ENCODE results near the gene POLRMT.

POLRMT gene

GRCh38 chr19:648904-649801 lies 15.8 kb upstream of the POLRMT start:
- in situ Hi-C loops (cut with MboI; ENCODE audit: low sequenced_read_pairs): no loop called here

GRCh38 chr19:648305-648704 lies 15.0 kb upstream of the POLRMT start:
- in situ Hi-C loops (cut with MboI; ENCODE audit: low sequenced_read_pairs): no loop called here

DNA sequence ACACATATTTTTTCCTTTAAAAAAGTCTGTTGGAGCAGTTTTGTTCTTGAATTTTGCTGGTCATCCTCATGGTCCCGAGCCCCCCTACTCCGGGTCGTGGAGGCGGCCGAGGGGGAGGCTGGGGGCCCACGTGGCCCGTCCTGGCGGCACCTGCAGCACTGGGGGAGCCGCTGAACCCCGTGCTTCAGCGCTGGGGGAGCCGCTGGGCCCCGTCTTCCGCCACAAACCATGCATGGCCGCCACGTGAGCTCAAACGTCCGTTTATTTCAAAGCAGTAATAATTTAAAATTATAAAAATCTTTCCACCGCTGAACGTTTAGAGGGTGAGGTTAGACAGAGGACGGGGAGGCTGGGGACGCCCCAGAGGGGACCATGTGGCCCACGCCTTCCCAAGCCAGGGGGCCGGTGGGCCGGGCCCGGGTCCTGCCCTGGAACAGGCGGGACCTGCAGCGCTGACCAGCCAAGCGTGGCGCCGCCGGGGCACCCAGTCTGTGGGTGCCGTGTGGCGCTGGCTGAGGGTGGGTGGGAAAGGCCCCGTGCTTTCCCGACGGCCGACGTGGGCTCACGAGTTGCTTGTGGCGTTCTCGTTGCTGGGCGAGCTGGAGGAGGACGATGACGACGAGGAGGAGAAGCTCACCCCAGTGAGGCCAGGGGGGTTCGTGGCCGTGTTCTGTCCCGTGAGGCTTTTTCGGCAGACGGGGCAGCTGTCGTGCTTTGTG lies 14.4 kb upstream of the POLRMT start:
- in situ Hi-C loops (cut with MboI; ENCODE audit: low sequenced_read_pairs): no loop called here

DNA sequence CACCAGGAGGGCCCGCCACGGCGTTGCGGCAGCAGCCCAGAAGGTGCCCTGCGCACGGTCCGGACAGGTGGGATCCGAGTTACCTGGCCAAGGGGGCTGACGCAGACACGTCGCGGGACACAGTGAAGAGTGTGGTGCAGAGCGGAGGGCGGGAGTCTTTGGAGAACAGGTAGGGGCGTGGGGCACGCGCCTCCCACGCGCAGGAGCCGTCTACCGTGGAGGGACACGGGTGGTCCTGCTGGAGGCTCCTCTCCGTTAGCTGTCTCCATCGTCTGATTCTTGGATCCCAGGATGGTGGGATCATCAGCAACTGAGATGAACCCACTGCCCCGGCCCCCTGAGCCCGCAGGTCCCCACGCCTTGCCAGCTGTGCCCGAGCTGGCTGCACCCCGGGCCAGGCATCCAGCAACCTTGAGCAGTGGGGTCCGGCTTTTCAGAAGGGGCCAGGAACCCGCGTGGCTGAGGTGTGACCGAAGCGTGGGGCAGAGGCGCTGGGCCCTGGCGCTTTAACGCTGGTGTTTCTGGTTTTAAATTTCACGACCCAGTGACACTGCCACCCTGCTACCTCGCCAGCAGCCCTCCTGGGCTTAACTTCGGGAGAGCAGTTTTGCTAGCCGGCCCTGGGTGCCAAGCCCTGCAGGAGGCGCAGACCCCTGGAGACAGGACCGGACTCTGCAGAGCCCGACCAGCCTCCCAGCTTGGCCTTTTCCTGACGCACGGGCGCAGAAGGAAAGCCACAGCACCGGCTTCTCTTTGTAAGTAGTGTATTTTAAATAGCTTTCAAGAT lies 13.6 kb upstream of the POLRMT start:
- in situ Hi-C loops (cut with MboI; ENCODE audit: low sequenced_read_pairs): no loop called here

DNA sequence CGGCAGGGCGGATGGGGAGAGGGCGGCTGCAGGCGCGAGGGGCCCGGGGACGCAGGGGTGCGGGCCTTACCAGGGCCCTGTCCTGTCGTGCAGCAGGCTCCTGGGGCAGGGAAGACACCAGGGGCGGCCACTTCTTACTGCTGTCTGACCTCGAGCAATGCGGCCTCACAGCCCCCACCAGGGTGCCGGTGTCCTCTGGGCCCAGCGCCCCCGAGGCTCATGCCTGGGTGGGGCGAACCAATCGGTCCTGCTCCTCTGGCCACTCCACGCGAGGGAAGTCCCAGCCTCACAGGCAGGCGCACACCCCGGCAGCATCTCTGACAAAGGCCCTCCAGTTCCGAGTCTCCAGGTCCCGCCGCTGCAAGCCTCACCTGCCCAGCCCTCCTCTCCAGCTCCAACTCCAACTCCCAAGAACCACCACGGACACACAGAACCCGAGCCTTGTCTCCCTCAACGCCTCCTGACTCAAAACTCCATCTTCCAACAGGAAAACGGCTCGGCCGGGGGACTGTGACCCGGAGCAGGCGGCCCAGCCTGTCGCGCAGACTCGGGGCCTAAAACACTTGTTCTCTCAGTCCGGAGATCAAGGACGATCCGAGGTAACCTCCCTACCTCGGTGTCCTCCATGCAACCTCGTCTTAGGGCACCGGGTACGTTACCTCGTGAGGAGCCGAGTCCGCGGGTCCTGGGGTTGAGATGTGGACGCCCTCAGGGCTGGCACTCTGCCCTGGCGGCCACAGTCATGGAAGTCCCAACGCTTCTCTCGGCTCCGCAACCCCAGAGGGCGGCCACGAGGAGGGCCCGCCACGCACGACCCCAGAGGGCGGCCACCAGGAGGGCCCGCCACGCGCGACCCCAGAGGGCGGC lies 12.8 kb upstream of the POLRMT start:
- in situ Hi-C loops (cut with MboI; ENCODE audit: low sequenced_read_pairs): no loop called here

DNA sequence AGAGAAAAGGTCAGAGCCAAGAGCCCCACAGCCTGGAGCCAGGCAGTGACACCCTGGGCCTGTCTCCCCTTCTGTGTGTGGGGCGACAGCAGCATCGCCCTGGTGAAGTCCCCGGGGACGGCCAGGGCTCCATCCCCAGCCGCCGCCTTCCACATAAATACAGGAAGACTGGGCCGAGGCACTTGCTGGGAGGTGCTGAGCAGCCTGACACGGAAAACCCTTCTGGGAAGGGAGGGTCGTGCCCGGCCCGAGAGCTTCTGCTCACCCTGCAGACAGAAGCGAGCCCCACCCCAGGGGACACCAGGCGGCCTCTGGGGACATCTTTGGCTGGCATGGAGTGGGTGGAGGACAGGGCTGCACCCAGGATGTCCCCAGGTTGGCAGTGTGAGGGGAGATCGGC lies 11.5 kb upstream of the POLRMT start:
- in situ Hi-C loops (cut with MboI; ENCODE audit: low sequenced_read_pairs): no loop called here

DNA sequence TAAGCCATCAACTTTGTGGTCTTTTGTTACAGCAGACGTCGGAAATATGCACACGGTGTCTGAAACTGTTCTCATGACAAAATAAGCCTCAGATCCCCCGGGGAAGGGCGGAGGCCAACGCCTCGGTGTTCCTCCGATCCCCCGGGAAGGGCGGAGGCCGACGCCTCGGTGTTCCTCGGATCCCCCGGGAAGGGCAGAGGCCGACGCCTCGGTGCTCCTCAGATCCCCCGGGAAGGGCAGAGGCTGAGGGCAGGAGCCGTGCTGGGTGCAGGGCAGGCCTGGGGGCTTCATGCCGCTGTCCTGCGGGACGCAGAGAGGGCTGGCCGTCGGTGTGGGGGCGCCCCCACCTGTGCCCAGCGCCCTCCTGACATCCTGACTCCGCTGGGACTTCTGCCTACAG lies 11.0 kb upstream of the POLRMT start:
- in situ Hi-C loops (cut with MboI; ENCODE audit: low sequenced_read_pairs): no loop called here

GRCh38 chr19:643736-644135 lies 10.4 kb upstream of the POLRMT start:
- in situ Hi-C loops (cut with MboI; ENCODE audit: low sequenced_read_pairs): no loop called here

GRCh38 chr19:642767-643727 lies 9.7 kb upstream of the POLRMT start:
- in situ Hi-C loops (cut with MboI; ENCODE audit: low sequenced_read_pairs): no loop called here

DNA sequence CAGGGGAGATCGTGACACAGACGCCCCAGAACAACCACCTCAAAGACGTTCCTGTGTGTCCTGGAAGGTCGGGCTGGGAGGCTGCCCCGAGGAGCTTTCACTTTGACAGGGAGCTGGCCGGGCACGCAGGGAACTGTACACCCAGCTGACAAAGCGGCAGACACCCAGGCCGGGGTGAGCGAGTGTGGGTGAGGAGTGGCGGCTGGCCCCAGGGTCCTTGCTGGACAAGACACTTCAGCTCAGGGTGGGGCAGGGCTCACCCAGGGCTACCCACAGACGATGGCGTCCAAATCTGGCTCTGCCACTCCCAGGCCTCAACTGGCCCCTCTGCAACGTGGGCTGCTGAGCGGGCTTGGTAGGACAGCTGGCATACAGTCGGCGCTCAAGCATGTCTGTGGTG lies 8.4 kb upstream of the POLRMT start:
- in situ Hi-C loops (cut with MboI; ENCODE audit: low sequenced_read_pairs): no loop called here

DNA sequence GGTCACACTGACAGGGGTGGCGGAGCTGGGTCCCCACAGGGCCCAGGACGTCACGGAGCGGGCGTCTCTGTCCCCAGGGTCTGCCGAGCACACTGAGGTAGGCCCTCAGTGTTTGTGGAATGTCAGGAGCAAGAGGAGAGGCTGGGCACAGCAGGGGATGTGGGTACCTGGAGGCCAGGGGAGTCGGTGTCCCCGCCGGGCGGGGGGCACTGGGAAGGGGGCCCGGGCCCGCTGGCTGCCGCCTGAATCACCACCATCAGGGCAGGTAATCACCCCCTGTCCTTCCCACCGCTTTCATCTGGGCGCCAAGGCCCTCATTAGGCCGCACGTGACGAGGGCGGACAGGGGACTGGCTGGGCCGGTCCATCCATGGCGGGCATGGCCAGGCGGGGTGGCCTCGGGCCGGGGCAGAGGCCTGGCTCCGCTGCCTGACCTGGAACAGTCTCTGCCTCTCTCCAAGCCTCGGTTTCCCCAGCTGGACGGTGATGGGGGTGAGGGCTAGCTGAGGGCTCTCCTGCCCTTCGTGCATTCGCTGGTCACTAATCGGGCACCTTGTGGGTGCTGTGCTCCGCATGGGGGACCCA lies 7.4 kb upstream of the POLRMT start:
- in situ Hi-C loops (cut with MboI; ENCODE audit: low sequenced_read_pairs): no loop called here

- in situ Hi-C loops (cut with MboI; ENCODE audit: low sequenced_read_pairs): no loop called here
Observed at GRCh38 chr19:640161-640558, 6.8 kb upstream of the POLRMT start.

- in situ Hi-C loops (cut with MboI; ENCODE audit: low sequenced_read_pairs): no loop called here
Observed at GRCh38 chr19:639253-640160, 6.2 kb upstream of the POLRMT start, which contains the start of gene FGF22. FGF22 (plus strand) TSS chr19:639879; CDS start chr19:639926, 47 bp downstream.

DNA sequence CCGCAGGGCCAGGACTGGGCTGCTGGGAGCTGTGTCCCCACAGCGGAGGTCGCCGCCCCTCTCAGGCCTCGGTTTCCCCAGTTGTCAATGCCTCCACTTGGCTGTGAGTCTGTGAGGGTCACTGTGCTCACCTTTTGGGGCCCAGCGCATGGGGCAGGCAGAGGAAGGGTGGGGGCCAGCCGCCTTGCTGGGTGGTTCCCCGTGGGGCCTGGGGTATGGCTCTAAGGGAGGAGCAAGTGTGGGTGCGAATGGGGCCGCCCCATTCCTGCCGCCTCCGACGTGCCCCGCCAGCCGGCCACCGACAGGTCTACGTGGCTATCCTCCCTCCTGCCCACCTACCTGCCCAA lies 5.5 kb upstream of the POLRMT start:
- in situ Hi-C loops (cut with MboI; ENCODE audit: low sequenced_read_pairs): no loop called here

GRCh38 chr19:634975-635652 lies 1.8 kb upstream of the POLRMT start:
- in situ Hi-C loops (cut with MboI; ENCODE audit: low sequenced_read_pairs): no loop called here

DNA sequence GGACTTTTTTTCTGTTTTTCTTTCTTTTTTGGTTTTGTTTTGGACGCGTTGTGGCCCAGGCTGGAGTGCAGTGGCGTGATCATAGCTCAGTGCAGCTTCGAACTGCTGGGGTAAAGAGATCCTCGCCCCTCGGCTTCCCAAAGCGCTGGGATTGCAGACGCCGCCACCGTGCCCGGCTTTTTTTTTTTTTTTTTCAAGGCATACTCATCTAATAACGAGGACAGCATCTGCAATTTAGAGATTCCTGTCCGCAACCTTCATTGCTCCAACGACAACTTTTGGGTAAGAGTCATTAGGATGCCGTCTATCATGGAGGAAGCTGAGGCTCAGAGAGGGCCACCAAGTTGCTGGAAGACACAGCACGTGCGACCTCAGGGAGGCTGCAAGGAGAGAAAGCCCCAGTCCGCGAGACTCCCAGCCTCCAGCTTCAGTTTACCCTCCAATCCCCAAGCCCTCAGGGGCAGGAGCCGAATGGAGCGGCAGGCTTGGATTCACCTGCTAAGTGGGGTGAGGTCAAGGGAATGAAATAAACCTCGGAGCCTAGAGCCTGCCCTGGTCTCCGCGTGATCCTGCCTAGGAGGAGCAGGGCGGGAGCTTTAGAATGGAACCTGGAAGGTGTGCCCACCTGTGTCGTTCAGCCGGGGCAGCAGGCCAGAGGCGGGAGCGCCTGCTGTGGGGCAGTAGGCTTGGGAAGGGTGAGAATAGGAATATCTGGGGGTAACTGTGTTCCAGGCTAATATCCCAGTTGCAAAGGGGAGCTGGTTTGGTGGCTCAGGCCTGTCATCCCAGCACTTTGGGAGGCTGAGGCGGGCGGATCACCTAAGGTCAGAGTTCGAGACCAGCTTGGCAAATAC lies 676 bp upstream of the POLRMT start:
- in situ Hi-C loops (cut with MboI; ENCODE audit: low sequenced_read_pairs): no loop called here

Measured in HL-60/S4 treated with retinoic acid at 250 ng/mL for 4 days and 3 days (cell line).